GM18517 (cell line): ENCODE measurements around the gene PAK5.

Source experiments
- ATAC-seq: cut with Tn5 transposase; IDR thresholded peaks from one replicate; pipeline ENCODE4 v1.9.1; 2021; ENCODE audit warnings: mild to moderate bottlenecking, moderate library complexity; ENCODE audit not compliant: unreplicated experiment

The PAK5 gene

GRCh38 chr20:9626357-9626756, 212.5 kb downstream of the PAK5 start:
- ATAC-seq: no peak

GRCh38 chr20:9617940-9618339, 220.9 kb downstream of the PAK5 start:
- ATAC-seq: no peak

- ATAC-seq: peak; percentile 44
Measured at GRCh38 chr20:9616833-9617461, 221.9 kb downstream of the PAK5 start.

- ATAC-seq: peak; percentile 18
Measured at GRCh38 chr20:9616455-9616805, 222.4 kb downstream of the PAK5 start.

- peak; percentile 99 for ATAC-seq
Measured at GRCh38 chr20:9615766-9616454, 223.0 kb downstream of the PAK5 start.

GRCh38 chr20:9615118-9615517, 223.8 kb downstream of the PAK5 start:
- no peak for ATAC-seq

GRCh38 chr20:9613871-9614270, 225.0 kb downstream of the PAK5 start:
- no peak for ATAC-seq

- ATAC-seq: no peak
Measured at GRCh38 chr20:9611921-9612320, 227.0 kb downstream of the PAK5 start.

- ATAC-seq: no peak
Measured at GRCh38 chr20:9610665-9611064, 228.2 kb downstream of the PAK5 start.

GRCh38 chr20:9609887-9610502, 228.9 kb downstream of the PAK5 start:
- ATAC-seq: peak; percentile 79

GRCh38 chr20:9608639-9609340, 230.1 kb downstream of the PAK5 start:
- ATAC-seq: no peak

- ATAC-seq: no peak
Measured at GRCh38 chr20:9602847-9603183, 236.1 kb downstream of the PAK5 start.

- no peak for ATAC-seq
Measured at GRCh38 chr20:9600562-9600961, 238.3 kb downstream of the PAK5 start.

- ATAC-seq: no peak
Measured at GRCh38 chr20:9597547-9597946, 241.3 kb downstream of the PAK5 start.

GRCh38 chr20:9595763-9596162, 243.1 kb downstream of the PAK5 start:
- ATAC-seq: no peak

- no peak for ATAC-seq
Measured at GRCh38 chr20:9594284-9594875, 244.5 kb downstream of the PAK5 start.

- ATAC-seq: no peak
Measured at GRCh38 chr20:9592419-9592818, 246.5 kb downstream of the PAK5 start.

- no peak for ATAC-seq
Measured at GRCh38 chr20:9591080-9591479, 247.8 kb downstream of the PAK5 start.

GRCh38 chr20:9590189-9590588, 248.7 kb downstream of the PAK5 start:
- no peak for ATAC-seq

- ATAC-seq: no peak
Measured at GRCh38 chr20:9588706-9589105, 250.2 kb downstream of the PAK5 start.

GRCh38 chr20:9583151-9583550, 255.7 kb downstream of the PAK5 start:
- no peak for ATAC-seq

- ATAC-seq: no peak
Measured at GRCh38 chr20:9582137-9582536, 256.7 kb downstream of the PAK5 start.
